SK-N-SH treated with all-trans-retinoic acid at 6 μM for 48 hours (cell line): ENCODE data around the gene CBLIF.

Source experiments
- ARNTL ChIP-seq: fragments of 450-650 bp; formaldehyde crosslinking; IDR thresholded peaks from 2 replicates; pipeline ENCODE4 v1.5.0; 2020; ENCODE audit warnings: low read depth, mild to moderate bottlenecking, moderate library complexity, borderline replicate concordance
- OSR1 ChIP-seq: fragments of 250-450 bp; sonication (Bioruptor Pico); IDR thresholded peaks from 2 replicates; pipeline ENCODE4 v1.8.0; 2022; ENCODE audit warnings: moderate library complexity, mild to moderate bottlenecking, inconsistent platforms
- ZFP30 ChIP-seq: fragments of 450-650 bp; formaldehyde crosslinking; IDR thresholded peaks from 2 replicates; pipeline ENCODE4 v1.5.0; 2022; ENCODE audit warnings: mild to moderate bottlenecking, moderate library complexity

DNA sequence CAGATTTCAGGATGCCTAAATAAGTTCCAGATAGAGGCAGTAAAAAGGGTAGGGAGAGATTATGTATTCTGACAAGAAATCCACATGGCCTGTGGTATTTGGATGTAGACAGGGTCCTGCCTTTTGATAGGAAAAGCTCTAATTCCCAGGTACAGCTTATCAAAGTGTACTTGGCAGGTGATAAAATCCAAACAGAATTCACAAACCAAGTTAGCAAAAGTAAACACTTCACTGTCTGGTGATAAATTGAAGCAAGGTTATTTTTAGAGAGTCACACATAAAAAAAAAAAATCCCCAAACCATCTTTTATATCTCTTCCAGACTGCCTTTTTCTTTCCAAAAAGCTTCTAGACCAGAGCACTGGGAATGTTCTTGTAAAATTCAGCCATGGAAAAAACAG, 5.7 kb downstream of the CBLIF start:
- TF ChIP-seq OSR1 (CRISPR knock-in tag) (no peak), ZFP30 (no peak), ARNTL (CRISPR knock-in tag) (no peak)
